ENCODE data around the gene CRELD2. TPM values are rescaled to one million over a fixed set of nuclear protein-coding genes. Genes with fewer than 3 reads are reported as not detected.

The CRELD2 gene
- polyA plus RNA-seq, 3 donors, result 20.3 to 33.2 (median 27.6) TPM

DNA sequence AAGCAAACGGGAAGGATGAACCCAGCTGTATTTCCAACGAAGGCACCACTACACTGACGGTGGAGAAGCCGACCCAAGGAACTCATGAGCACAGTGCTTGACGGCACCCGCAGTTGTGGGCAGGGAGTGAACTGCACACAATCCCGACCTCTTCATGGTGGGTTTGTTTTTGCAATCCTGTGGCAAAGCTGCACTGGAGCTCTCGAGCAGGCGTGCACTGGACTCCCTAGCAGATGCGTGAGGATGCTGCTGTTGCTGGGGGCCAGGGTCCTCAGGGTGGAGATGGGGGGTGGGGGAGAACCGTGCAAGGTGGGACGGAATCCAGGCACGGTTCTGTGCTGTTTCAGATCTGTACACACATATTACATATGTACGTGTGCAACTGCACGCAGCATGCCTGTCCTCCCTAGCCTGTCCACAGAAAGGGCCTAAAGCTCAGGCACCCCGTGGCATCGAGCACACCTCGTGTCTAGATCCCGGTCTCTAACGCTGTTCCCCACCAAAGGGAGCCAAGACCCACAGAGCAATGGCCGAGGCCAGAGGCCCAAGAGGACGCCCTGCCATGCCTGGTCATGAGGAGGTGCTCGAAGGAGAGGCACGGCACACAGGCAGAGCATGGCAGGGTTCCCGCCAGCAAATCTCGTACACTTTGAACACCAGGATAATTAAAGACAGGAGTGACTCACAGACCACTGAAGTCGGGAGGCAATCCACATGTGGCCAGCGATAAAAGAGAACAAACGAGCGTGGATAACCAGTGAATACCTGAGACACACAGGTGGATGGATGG lies 17.8 kb upstream of the CRELD2 start:
- intact Hi-C loops (cut with micrococcal nuclease), result no loop called here
- Histone ChIP-seq H2AFZ (ENCODE audit: insufficient read depth, low read depth, low read length, poor library complexity, severe bottlenecking) (no peak overlapping the region), H3K4me3 (replicated peaks in 1 of 3; ENCODE audit: low read depth in 2 of 3, low read length in 3 of 3) (no peak overlapping the region), H3K27ac (ENCODE audit: low read depth in 1 of 2, low read length in 2 of 2) (no peak overlapping the region), H3K9ac (ENCODE audit: insufficient read depth, low read length, poor library complexity, severe bottlenecking) (no peak overlapping the region), H3K79me2 (ENCODE audit: insufficient read depth, low read length) (no peaks in the 10 kb centered on the region), H3K4me2 (replicated peaks; ENCODE audit: extremely low read depth, low read length, poor library complexity, severe bottlenecking) (no peak overlapping the region), H3K36me3 (replicated peaks in 1 of 2; ENCODE audit: control insufficient read depth in 1 of 2, insufficient read depth in 2 of 2, low read length in 2 of 2) (peaks cover 29 to 57% of the 10 kb centered on the region in 2 donors), H4K20me1 (ENCODE audit: insufficient read depth, low read length) (no peaks in the 10 kb centered on the region), H3K4me1 (ENCODE audit: control insufficient read depth in 1 of 2, insufficient read depth in 2 of 2, low read length in 2 of 2) (no peaks in the 10 kb centered on the region), H3K9me3 (replicated peaks in 1 of 2; ENCODE audit: control insufficient read depth in 1 of 2, insufficient read depth in 1 of 2, low read length in 2 of 2) (peaks cover 0 to 4% of the 10 kb centered on the region in 2 donors), H3K27me3 (ENCODE audit: control insufficient read depth in 2 of 2, insufficient read depth in 2 of 2, low read length in 2 of 2) (no peaks in the 10 kb centered on the region)
- Mint-ChIP-seq H3K9me3 (peaks cover 0 to 7% (median 0%) of the 10 kb centered on the region in 7 donors), H3K27ac (peak overlapping the region in 3 of 7 donors; percentile 1 to 43 (median 31)), H3K36me3 (peaks cover 36 to 69% of the 10 kb centered on the region in 2 donors), H3K4me1 (no peaks in the 10 kb centered on the region), H3K27me3 (ENCODE audit: low read depth in 3 of 3) (no peaks in the 10 kb centered on the region), H3K4me3 (no peak overlapping the region)
- TF ChIP-seq, protein P1, sequence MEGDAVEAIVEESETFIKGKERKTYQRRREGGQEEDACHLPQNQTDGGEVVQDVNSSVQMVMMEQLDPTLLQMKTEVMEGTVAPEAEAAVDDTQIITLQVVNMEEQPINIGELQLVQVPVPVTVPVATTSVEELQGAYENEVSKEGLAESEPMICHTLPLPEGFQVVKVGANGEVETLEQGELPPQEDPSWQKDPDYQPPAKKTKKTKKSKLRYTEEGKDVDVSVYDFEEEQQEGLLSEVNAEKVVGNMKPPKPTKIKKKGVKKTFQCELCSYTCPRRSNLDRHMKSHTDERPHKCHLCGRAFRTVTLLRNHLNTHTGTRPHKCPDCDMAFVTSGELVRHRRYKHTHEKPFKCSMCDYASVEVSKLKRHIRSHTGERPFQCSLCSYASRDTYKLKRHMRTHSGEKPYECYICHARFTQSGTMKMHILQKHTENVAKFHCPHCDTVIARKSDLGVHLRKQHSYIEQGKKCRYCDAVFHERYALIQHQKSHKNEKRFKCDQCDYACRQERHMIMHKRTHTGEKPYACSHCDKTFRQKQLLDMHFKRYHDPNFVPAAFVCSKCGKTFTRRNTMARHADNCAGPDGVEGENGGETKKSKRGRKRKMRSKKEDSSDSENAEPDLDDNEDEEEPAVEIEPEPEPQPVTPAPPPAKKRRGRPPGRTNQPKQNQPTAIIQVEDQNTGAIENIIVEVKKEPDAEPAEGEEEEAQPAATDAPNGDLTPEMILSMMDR (IDR thresholded peaks at IDR 0.05), result no peak
- no peak for DNase-seq
- WGBS (ENCODE audit: insufficient coverage), result 94% methylated on average over 29 of the region's 30 CpGs

DNA sequence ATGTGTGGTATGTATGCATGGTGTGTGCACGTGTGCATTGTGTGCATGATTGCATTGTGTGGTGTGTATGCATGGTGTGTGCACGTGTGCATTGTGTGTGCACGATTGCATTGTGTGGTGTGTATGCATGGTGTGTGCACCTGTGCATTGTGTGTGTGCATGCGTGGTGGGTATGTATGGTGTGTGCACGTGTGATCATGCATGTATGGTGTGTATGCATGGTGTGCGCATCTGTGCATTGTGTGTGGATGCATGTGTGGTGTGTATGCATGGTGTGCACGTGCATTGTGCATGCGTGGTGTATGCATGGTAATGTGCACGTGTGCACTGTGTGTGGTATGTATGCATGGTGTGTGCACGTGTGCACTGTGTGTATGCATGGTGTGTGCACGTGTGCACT lies 17.0 kb upstream of the CRELD2 start:
- Histone ChIP-seq H3K36me3 (replicated peaks in 1 of 2; ENCODE audit: control insufficient read depth in 1 of 2, insufficient read depth in 2 of 2, low read length in 2 of 2) (peaks cover 33 to 60% of the 10 kb centered on the region in 2 donors), H3K9me3 (replicated peaks in 1 of 2; ENCODE audit: control insufficient read depth in 1 of 2, insufficient read depth in 1 of 2, low read length in 2 of 2) (peaks cover 0 to 4% of the 10 kb centered on the region in 2 donors), H2AFZ (ENCODE audit: insufficient read depth, low read depth, low read length, poor library complexity, severe bottlenecking) (no peak overlapping the region), H3K27ac (ENCODE audit: low read depth in 1 of 2, low read length in 2 of 2) (no peak overlapping the region), H3K4me2 (replicated peaks; ENCODE audit: extremely low read depth, low read length, poor library complexity, severe bottlenecking) (no peak overlapping the region), H3K27me3 (ENCODE audit: control insufficient read depth in 2 of 2, insufficient read depth in 2 of 2, low read length in 2 of 2) (no peaks in the 10 kb centered on the region), H3K4me3 (replicated peaks in 1 of 3; ENCODE audit: low read depth in 2 of 3, low read length in 3 of 3) (no peak overlapping the region), H3K4me1 (ENCODE audit: control insufficient read depth in 1 of 2, insufficient read depth in 2 of 2, low read length in 2 of 2) (no peaks in the 10 kb centered on the region), H3K79me2 (ENCODE audit: insufficient read depth, low read length) (no peaks in the 10 kb centered on the region), H4K20me1 (ENCODE audit: insufficient read depth, low read length) (no peaks in the 10 kb centered on the region), H3K9ac (ENCODE audit: insufficient read depth, low read length, poor library complexity, severe bottlenecking) (no peak overlapping the region)
- peak overlapping the region in 1 of 7 donors; percentile 78 for H3K27ac Mint-ChIP-seq
- intact Hi-C loops (cut with micrococcal nuclease), result no loop called here
- H3K36me3 Mint-ChIP-seq, result peaks cover 40 to 75% of the 10 kb centered on the region in 2 donors
- DNase-seq, result no peak
- no peaks in the 10 kb centered on the region for H3K27me3 Mint-ChIP-seq (ENCODE audit: low read depth in 3 of 3)
- 97% methylated on average over 10 of the region's 11 CpGs for WGBS (ENCODE audit: insufficient coverage)
- TF ChIP-seq, protein P1 (IDR thresholded peaks at IDR 0.05), result no peak
- no peaks in the 10 kb centered on the region for H3K4me1 Mint-ChIP-seq
- peaks cover 0 to 7% (median 0%) of the 10 kb centered on the region in 7 donors for H3K9me3 Mint-ChIP-seq
- no peak overlapping the region for H3K4me3 Mint-ChIP-seq

Data from CD14-positive monocyte (primary cell).